Activated T-cell treated with anti-CD3 and anti-CD28 coated beads for 4 hours (primary cell): ENCODE results near the gene HSF2BP.
"Not testable (repeated sequence)": the region's sequence is repeated elsewhere in the genome, so short reads cannot be mapped to it uniquely, and the experiment has no call there.

Experiments
- DNase-seq: peaks from one replicate; pipeline ENCODE4 v3.0.0-alpha.2; 2020

HSF2BP gene

DNA sequence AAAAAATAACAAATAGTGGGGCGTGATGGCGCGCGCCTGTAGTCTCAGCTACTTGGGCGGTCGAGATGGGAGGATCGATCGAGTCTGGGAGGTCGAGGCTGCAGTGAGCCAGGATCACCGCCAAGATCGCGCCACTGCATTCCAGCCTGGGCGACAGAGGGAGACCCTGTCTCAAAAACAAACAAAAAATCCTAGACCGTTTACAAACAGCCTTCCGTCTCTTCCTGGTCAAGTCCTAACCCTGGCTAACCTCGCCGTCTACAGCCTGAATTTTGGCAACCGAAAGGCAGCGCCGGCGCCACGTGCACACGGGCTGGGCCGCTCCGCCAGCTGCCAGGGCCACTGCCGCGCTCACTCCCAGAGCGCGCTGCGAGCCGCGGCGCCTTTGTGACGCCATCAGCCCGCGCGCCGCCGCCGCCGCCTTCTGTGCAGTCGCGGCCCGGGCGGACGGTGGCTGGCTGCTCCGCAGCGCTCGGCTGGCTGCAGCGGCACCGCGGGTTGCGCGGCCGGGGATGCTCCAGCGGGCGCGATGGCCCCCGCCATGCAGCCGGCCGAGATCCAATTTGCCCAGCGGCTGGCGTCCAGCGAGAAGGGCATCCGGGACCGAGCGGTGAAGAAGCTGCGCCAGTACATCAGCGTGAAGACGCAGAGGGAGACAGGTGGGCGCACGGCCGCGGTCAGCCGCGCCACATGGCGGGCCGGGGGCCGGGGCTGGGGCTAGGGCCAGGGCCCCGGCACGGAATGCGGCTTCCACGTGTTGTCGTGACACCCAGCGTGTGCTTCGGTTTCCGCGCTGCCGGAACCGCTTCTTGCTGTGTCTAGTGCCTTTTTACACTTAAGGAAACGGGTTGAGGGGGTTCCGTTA is at the start of gene HSF2BP, which contains the start of gene RRP1B:
Gene HSF2BP, minus strand, starts transcription at position 353 of the 865 bp plus-strand sequence. CDS start 1,392 bp downstream, outside the sequence.
Gene RRP1B, plus strand, starts transcription at position 425 of the 865 bp plus-strand sequence. Its CDS starts 105 bp downstream, at position 530.
- DNase-seq: peak; percentile 68

DNA sequence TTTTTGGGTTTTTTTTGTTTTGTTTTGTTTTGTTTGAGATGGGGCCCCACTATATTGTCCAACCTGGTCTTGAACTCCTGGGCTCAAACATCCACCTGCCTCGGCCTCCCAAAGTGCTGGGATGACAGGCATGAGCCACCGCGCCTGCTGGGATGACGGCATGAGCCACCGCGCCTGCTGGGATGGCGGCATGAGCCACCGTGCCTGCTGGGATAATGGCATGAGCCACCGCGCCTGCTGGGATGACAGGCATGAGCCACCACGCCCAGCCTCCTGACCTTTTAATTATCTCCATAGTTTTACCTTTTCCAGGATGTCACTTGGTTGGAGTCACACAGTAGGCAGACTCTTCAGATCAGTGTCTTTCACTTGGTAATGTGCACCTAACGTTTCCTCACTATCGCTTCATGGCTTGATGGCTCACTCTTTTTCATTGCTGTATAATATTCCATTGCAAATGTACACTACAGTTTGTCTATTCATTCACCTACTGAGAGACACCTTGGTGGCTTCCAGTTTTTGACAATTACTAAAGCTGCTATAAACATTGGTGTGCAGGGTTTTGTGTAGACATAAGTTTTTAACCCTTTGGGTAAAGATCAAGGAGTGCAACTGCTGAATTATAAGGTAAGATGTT is 49.6 kb upstream of the HSF2BP start:
- DNase-seq: no peak

DNA sequence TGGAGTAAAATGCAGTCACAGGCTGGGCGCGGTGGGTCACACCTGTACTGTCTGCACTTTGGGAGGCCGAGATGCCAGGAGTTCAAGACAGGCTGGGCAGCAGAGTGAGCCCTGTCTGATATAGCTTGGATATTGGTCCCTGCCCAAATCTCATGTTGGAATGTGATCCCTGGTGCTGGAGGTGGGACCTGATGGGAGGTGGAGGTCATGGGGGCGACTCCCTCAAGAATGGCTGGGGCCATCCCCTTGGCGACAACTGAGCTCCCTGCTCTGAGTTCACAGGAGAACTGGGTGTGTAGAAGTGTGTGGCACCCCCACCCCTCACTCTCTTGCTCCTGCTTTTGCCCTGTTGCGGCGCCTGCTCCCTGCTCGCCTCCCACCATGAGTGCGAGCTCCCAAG is 48.2 kb upstream of the HSF2BP start:
- no peak for DNase-seq

DNA sequence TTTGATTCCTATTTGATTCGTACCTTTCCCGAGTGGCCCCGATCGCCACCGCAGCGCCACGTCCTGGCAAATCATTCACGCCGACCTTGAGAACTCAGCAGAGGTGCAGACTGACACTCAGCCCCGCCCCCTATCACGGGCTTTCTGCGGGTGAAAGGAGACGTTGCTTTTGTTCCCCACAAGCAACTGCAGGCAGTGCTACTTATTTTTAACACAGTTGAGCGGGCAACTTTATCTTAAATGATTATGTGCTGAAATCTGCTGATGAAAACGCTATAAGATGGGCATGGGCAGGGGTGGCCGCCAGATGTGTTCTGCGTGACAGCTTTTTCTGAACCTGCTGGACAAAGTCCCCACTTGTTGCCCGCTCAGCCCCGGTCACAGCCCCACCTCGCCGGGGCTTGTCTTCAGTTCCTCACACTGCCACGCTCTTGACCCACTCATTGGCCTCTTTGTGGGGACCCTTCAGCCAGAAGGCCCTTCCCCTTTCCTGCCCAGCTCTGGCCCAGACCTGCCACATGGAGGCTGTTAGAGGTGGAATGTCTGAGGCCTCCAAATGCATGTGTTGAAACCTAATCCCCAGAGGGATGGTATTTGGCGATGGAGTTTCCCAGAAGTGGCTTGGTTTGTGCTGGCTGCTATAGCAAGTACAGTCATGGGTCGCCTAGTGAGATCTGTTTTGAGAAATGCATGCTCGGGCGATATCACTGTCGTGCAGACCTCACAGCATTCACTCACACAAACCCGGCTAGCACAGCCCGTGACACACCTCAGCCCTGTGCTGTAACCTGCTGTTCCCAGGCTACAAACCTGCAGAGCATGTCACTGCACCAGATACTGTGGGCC is 44.0 kb upstream of the HSF2BP start:
- no peak for DNase-seq

DNA sequence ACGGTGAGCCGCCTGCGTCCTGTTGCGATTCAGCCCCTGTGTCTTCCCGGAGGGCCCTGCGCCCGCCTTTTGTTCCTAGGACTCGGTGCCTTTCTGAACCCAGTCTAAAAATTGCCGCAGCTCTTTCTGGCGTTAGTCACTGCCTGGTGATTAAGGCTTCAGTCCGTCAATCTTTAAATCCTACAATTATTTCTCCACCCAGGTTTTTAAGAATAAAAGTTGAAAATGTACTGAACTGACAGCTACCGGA is 43.4 kb upstream of the HSF2BP start:
- no peak for DNase-seq

DNA sequence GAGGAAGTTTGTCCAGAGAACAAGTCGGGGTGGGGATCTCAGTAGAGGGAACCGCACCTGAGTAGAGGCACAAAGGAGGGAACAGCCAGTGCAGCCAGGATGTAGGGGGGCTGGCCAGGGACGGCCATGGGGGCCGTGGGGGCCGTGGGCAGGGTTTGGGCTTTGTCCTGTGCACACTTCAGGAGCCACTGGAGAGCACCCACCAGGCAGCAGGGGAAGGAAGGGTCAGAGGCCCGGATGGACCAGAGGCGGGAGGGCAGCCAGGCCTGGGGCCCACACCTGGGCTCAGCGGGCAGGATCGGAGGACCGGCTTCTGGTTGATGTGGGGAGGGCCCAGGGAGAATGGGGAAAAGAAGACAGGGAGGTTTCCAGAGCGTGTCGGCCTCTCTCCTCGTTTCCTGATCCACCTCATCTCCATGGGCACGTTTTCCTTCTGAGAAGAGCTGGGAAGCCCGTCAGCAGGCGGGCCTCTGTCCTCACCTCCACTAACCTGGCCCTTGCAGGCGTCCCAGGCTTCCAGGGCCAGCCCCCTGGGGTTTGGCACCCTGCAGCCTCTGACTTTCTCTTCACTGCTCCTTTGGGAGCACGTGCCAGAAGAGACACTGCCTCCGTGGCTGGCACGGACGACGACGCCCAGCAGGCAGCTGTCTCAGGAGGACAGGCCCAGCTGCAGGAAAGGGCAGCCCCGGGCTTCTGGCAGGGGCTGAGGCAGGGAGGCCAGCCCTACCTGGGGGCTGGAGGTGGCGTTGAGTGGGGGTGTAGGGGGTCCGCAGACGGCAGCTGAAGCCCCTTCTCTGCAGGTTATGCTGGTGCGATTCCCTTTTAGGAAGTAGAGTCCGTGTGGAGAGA is 42.9 kb upstream of the HSF2BP start:
- no peak for DNase-seq

DNA sequence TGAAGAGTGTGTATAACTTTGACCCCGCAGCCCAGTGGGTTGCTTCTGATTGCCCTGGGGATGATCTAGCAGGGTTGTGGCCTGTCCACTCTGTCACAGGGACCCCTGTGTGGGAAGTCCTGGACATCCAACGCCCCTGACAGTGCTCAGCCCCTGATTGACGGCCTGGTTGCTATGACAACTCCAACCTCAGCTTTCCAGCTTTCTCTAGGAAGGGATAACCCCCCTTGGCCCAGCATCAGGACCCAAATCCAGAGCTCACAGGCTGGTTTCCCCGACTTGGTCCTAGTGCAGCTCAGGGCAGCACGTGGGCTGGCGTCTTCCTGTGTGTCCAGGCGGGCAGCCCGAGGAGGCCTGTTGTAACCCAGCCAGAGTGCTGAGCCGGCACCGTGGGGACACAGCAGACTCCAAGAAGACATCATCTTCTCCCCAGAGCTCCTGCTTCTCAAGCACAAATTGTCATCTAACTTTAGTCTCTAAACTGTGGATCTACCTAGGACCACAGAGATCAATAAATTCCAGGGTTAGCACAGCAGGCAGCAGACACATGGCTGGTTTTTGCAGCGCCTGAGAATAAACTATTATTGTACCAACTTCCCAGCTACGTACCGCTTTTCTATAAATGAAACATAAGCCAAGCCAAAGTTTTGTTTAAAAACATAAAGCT is 40.8 kb upstream of the HSF2BP start:
- no peak for DNase-seq

DNA sequence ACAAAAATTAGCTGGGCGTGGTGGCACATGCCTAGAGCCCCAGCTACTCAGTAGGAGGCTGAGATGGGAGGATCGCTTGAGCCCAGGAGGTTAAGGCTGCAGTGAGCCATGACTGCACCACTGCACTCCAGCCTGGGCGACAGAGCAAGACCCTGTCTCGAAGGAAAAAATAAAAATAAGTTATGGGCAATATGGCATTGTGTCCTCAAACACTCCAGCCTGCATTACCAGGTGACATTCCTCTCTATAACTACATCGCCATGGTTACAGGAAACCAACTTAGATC is 40.1 kb upstream of the HSF2BP start:
- DNase-seq: not testable (repeated sequence)

DNA sequence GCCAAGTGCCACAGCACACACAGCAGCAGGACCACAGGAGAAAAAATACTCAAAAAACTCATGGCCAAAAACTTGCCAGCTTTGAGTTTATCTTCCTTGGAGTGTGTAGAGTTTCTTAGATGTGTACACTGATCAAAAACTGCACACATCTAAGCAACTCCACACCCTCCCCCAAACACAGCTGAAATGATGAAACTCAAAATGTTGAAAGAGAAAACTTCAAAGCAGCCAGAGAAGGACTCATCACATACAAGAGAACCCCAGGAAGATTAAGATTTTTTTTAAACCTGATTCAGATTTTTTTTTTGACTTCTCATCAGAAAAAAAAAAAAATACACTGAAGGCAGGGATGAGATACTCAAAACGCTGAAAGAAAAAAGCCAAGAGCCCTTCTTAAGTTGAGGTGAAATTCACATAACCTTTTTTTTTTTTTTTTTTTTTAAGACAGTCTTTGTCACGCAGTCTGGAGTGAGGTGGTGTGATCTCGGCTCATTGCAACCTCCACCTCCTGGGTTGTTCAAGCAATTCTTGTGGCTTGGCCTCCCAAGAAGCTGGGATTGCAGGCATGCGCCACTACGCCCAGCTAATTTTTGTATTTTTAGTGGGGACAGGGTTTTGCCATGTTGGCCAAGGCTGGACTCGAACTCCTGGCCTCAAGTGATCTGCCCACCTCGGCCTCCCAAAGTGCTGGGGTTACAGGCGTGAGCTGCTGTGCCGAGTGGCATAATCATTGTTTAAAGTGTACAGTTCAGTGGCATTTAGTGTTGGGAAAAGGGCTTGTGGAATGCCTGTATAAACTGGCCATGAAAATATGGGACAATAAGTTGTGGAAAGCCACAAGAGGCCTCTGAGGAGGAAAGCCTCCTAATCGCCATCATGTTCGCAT is 38.7 kb upstream of the HSF2BP start:
- no peak for DNase-seq

DNA sequence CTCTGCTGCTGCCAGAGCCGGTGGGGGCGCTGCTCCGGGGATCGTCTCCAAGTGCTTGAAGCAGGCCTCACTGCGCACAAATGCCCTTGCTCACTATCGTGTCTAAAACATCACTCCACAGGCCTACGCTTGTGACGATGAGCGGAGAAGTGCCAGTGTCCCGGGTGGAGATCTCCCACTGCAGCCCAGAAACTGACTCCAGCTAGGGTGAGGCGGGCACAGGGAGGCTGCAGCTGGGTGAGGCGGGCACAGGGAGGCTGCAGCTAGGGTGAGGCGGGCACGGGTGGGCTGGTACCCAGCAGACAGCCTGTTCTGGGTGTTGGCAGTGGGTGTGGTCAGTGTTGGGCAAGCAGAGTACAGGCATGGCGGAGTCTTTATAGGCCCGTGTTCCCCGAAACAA is 36.9 kb upstream of the HSF2BP start:
- DNase-seq: no peak

DNA sequence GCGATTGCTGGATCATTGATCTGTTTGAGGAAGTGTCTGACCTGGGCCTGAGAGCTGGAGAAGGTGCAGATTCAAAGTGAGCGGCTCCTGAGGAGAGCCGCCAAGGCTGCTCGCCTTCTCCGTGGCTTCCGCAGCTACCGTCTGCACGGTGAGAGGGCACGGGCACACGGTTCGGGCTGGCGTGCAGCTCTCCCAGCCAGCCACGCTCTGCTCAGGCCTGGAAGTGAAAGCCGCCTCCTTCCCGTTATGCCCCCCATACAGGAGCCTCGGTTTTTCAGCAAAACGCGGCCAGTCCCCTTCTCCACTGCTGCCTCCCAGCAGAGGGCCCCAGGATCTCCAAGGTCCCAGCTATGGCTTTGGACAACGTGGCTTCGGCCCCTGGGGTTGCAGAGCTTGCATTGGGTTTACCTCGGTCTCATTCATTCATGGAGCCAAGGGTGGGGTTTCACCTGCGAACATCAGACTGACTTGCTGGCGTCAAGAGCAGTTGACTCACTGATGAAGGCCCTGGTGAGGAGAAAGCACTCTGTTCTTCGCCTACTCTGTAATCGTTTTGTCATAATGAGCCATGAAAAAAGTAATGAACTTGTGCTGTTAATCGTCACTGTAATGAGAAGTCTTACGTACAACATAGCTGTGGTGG is 35.3 kb upstream of the HSF2BP start:
- DNase-seq: no peak

DNA sequence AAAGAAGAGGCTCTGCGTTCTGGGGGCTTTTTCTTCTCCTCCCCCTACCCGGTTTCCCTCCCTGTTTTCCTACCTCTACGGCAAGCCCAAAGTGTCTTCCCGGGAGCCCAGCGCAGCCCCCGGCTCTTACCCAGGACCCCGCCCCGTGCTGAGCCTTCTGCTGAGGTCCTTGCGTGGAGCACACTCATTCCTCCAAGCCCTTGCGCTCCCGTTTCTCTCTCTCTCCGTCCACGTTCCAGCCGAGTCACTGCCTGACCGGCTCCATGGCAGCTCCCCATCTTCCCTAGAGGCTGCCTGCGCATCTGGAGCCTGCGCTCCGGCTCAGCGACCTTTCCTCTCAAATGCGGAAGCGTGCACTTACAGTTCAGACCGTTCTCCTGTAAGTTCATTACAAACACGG is 34.7 kb upstream of the HSF2BP start:
- no peak for DNase-seq

DNA sequence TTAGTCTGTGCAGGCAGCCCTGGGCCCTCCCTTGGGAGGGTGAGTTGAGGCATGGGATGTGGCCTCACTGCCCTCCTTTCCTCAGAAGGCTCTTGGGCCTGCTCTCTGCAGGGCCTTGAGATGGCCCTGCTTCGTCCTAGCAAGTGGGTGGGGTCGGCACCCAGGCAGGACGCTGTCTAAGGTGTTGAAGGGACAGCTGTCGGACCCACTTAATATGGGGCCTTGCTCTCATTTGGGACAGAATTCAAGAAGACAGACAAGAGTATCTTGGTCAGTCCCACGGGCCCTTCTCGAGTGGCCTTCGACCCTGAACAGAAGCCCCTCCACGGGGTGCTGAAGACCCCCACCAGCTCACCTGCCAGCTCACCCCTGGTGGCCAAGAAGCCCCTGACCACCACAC is 33.7 kb upstream of the HSF2BP start:
- no peak for DNase-seq

DNA sequence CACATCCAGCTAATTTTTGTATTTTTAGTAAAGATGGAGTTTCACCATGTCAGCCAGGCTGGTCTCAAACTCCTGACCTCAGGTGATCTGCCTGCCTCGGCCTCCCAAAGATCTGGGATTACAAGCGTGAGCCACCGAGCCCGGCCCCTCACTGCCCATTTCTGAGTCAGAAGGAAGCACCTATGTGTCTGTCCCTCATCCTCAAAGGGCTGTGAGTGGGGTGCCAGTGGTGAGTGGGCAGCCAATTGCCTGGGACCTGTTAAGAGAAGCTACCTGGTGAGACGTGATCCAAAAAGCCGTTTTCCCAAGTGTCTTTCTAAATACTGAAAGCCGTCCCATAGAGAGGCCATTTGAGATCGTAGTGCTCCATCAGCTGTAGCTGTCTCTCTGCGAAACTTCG is 32.5 kb upstream of the HSF2BP start:
- DNase-seq: no peak

DNA sequence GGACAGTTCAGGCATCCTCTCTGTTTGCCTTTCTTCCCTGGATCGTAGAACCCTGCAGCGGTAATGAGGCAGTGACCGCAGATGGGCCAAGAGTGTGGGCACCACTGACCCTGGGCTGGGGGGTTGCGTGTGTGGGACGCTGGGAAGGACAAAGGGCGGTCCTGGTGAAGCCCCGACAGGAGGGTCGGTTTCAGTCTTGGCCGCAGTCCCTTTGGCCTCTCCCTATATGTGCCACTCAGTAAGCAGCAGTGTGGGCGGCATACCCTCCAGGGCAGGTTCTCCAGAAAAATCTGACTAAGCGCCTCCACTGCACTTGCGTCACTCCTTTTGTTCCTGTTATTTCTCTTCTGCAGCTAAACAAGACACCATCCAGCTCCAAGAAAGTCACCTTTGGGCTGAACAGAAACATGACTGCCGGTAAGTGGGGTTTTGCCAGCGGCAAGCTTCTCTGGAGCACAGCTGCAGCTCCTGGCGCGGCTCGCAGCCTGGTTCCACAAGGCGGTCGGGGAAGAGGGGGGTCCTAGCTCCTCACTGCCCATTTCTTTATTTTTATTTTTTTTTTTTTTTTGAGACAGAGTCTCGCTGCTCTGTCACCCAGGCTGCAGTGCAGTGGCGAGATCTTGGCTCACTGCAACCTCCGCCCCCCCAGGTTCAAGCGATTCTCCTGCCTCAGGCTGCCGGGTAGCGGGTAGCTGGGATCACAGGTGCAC is 32.0 kb upstream of the HSF2BP start:
- DNase-seq: no peak

DNA sequence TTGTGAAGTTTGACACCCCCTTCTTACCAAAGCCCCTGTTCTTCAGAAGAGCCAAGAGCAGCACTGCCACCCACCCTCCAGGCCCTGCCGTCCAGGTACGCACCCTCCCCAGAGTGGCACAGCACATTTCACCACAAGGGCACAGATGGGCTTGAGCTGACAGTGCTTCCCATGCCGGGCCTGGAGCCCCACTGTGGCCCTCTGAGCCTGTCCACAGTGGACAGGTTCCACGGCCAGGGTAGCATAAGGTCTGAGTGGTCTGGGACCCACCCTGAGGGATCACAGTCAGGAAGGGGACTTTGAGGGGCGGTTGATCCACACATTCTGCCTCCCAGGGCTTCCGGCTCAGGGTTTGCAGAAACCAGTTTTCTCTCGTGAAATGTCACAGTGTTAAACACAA is 31.1 kb upstream of the HSF2BP start:
- DNase-seq: no peak

DNA sequence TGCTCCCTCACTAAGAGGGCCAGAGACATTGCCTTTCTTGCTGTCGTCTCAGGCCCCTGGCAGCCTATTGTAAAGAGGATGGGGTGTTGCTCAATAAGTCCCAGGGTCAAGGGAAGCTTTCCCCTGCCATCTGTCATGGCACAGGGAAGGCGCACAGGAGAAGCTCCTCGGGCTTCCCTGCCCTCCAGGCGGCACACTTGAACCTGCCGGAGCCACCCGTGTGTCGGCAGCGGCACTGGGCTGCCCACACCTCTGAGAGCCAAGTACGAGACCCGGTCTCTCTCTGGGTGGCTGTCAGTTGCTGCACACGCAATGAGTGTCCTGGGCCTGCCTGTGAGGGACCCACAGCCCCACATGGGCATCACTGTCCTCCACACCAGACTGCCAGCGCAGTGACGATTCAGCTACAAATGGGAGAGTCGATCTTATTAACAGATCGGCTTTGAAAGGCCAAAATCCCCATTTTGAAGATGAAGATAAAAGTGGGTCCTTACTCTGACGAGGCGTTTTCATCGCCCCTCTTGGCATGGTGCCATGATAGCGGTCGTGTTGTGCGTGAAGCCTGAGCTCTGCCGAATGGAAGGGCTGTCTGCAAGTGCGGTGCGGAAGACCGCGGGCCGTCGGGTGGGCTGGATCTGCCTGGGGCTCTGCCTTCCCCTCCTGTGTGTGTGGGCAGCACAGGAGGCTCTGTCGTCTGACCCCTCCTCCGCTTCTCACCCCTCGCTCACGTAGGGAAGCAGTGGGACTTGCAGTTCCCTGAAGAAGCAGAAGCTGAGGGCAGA is 30.5 kb upstream of the HSF2BP start:
- DNase-seq: no peak

DNA sequence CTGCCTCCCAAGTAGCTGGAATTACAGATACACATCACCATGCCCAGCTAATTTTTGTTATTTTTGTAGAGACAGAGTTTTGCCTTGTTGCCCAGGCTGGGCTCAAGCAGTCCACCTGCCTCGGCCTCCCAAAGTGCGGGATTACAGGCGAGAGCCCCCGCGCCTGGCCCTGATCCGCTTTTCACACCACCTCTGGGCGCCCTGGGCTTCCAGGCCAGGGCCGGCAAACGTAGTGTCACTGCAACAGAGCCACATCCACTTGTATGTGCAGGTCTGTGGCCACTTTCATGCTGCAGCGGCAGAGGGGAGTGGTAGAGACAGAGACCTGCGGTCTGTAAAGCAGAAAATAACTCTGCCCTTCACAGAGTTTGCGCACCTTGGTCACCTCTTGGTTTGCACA is 29.6 kb upstream of the HSF2BP start:
- DNase-seq: no peak
